Gastroesophageal sphincter (tissue), 4 donors: Measurements from ENCODE around the gene WSCD2. TPM values are rescaled to one million over a fixed set of nuclear protein-coding genes. Genes with fewer than 3 reads are reported as not detected.

Experiments
- ATAC-seq: fragments of 150-250 bp; one replicate; pipeline ENCODE4 v1.9.1; 2016; ENCODE audit warnings: mild to moderate bottlenecking, moderate library complexity
- H3K27ac ChIP-seq, 4 donors: fragments of 200-600 bp; sonication (generic) in 3 of 4; 1 replicate in 3 of 4; 2 replicates in 1 of 4; pipeline ENCODE4 v1.5.1; 2016 to 2019
- H3K27me3 ChIP-seq: fragments of 200-600 bp; sonication (generic); one replicate; pipeline ENCODE4 v1.5.1; 2019
- H3K36me3 ChIP-seq, 2 donors: fragments of 200-600 bp; sonication (generic); one replicate each; pipeline ENCODE4 v1.5.1; 2019; ENCODE audit warnings: control low read depth in 1 of 2
- H3K4me1 ChIP-seq, 3 donors: fragments of 200-600 bp; sonication (generic); 1 replicate in 2 of 3; 2 replicates in 1 of 3; pipeline ENCODE4 v1.5.1; 2016 to 2019; ENCODE audit warnings: control low read depth in 2 of 3
- H3K4me3 ChIP-seq, 2 donors: fragments of 200-600 bp; sonication (generic); one replicate each; pipeline ENCODE4 v1.5.1; 2019; ENCODE audit warnings: mild to moderate bottlenecking in 1 of 2, moderate library complexity in 1 of 2
- H3K9me3 ChIP-seq, 3 donors: fragments of 200-600 bp; sonication (generic); one replicate each; pipeline ENCODE4 v1.5.1; 2017 to 2019; ENCODE audit warnings: control low read depth in 2 of 3
- EP300 ChIP-seq: sonication (generic); formaldehyde crosslinking; IDR thresholded peaks from one replicate; pipeline ENCODE4 v1.6.1; 2017; ENCODE audit warnings: antibody characterized with exemption, mild to moderate bottlenecking
- POLR2A ChIP-seq, 2 donors: fragments of 450-650 bp; IDR thresholded peaks; one replicate each; pipeline ENCODE4 v1.6.1; 2017; ENCODE audit warnings: antibody characterized with exemption in 2 of 2, mild to moderate bottlenecking in 2 of 2, moderate library complexity in 1 of 2
- POLR2AphosphoS5 ChIP-seq: sonication (generic); formaldehyde crosslinking; IDR thresholded peaks from one replicate; pipeline ENCODE4 v1.6.1; 2017; ENCODE audit warnings: antibody characterized with exemption
- WGBS, 2 donors: methylation state at CpG; one replicate each; pipeline ENCODE4 v1.1.5; 2018; ENCODE audit warnings: low coverage in 1 of 2; 5-methylcytosine and 5-hydroxymethylcytosine counted together
- total RNA-seq, 4 donors: library from RNA; depleted of rRNA; stranded (reverse); fragments of >200 nt; gene quantifications; one replicate each; pipeline ENCODE4 v1.1.0, GENCODE V29; 2016
- TF ChIP-seq, protein P1 (sequence below), 4 experiments: fragments of 200-600 bp in 2 of 4; fragments of 450-650 bp in 2 of 4; sonication (generic) in 1 of 4; IDR thresholded peaks; one replicate each; pipeline ENCODE4 v1.5.1; 2017 to 2019; ENCODE audit warnings: antibody characterized with exemption in 4 of 4, mild to moderate bottlenecking in 2 of 4, moderate library complexity in 2 of 4

Gene WSCD2
- total RNA-seq, 4 donors from 2014 or later: 5.0 to 86.1 (median 31.6) TPM

- TF ChIP-seq POLR2A (IDR thresholded peaks at IDR 0.05) (no peak), EP300 (no peak), POLR2AphosphoS5 (no peak)
- TF ChIP-seq, protein P1, sequence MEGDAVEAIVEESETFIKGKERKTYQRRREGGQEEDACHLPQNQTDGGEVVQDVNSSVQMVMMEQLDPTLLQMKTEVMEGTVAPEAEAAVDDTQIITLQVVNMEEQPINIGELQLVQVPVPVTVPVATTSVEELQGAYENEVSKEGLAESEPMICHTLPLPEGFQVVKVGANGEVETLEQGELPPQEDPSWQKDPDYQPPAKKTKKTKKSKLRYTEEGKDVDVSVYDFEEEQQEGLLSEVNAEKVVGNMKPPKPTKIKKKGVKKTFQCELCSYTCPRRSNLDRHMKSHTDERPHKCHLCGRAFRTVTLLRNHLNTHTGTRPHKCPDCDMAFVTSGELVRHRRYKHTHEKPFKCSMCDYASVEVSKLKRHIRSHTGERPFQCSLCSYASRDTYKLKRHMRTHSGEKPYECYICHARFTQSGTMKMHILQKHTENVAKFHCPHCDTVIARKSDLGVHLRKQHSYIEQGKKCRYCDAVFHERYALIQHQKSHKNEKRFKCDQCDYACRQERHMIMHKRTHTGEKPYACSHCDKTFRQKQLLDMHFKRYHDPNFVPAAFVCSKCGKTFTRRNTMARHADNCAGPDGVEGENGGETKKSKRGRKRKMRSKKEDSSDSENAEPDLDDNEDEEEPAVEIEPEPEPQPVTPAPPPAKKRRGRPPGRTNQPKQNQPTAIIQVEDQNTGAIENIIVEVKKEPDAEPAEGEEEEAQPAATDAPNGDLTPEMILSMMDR (IDR thresholded peaks at IDR 0.05): no peak
- H3K4me1 ChIP-seq: no peaks in the 10 kb centered on the region
- WGBS, 2 donors: 80% methylated on average over 1 of the region's 8 CpGs; no CpG with 5 or more reads in 1 of the 2 donors
- H3K36me3 ChIP-seq: peaks cover 0 to 61% of the 10 kb centered on the region in 2 donors
- no peaks in the 10 kb centered on the region for H3K9me3 ChIP-seq
- H3K27ac ChIP-seq: no peak overlapping the region
- ATAC-seq: no peak
- H3K4me3 ChIP-seq: no peak overlapping the region
- no peaks in the 10 kb centered on the region for H3K27me3 ChIP-seq
Measured at GRCh38 chr12:108226866-108227265, 97.8 kb downstream of the WSCD2 start.

DNA sequence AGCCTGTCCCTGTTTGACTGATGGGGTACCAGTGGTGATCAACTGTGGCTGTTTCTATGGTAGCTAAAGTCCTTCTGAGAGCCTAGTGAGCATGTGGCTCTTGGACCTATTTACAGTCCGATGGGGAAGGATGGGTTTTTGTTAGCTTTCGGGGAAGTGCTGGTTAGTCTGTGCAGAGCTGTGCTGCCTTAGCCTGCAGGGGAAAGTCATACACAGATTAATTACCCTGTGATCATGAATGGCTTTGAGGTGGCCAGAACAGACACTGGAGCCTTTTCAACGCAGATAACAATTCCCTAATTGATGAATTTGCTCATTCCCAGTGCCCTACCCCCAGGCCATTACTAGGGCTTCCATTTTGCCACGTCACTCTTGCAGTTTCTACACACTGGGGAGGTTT is 99.7 kb downstream of the WSCD2 start:
- peaks cover 0 to 76% of the 10 kb centered on the region in 2 donors for H3K36me3 ChIP-seq
- no peaks in the 10 kb centered on the region for H3K4me1 ChIP-seq
- 64% methylated on average over 3 of the region's 4 CpGs; no CpG with 5 or more reads in 1 of the 2 donors for WGBS, 2 donors
- H3K27ac ChIP-seq: no peak overlapping the region
- no peak overlapping the region for H3K4me3 ChIP-seq
- no peak for ATAC-seq
- TF ChIP-seq POLR2A (IDR thresholded peaks at IDR 0.05) (no peak), EP300 (no peak), POLR2AphosphoS5 (no peak)
- TF ChIP-seq, protein P1 (IDR thresholded peaks at IDR 0.05): no peak
- H3K9me3 ChIP-seq: no peaks in the 10 kb centered on the region
- no peaks in the 10 kb centered on the region for H3K27me3 ChIP-seq

DNA sequence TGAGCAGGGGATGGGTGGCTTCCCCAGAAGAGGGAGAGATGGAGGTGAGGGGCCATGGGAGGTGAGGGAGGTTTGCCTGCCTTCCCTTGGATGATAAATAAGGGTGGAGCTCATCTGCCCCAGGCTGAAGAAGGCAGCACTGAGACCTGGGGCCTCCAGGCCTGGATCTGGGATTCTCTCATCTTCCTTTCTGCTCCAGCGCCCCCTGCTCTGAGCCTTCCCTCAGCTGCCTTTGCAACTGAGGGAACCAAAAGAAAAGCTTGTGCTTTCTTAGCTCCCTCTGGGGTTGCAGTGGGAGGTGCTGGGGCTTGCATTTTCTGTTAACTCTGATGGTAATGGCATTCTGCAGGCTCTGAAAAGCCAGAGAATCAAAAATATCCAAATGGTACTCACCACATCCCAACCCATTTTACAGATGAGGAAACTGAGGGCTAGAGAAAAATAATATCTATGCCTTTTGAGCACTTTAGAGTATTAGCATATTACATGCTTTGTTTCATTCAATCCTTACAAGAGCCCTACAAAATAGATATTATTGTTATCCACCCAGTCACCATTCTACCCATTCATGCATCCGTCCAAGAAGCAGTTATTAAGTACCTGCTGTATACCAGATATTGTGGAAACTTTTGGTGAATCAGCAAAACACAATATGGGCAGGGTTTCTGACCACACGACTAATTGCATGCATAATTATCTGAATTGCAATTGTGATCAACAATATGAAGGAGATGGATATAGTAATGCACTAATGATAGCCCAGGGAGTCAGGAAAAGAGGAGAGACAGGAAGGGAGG is 102.2 kb downstream of the WSCD2 start:
- Histone ChIP-seq H3K36me3 (peaks cover 0 to 64% of the 10 kb centered on the region in 2 donors), H3K4me1 (no peaks in the 10 kb centered on the region), H3K27ac (no peak overlapping the region), H3K27me3 (no peaks in the 10 kb centered on the region), H3K4me3 (no peak overlapping the region), H3K9me3 (no peaks in the 10 kb centered on the region)
- WGBS, 2 donors: 33 to 38% methylated on average over 2 of the region's 3 CpGs
- no peak for ATAC-seq
- TF ChIP-seq EP300 (no peak), POLR2A (IDR thresholded peaks at IDR 0.05) (no peak), POLR2AphosphoS5 (no peak)
- TF ChIP-seq, protein P1 (IDR thresholded peaks at IDR 0.05): no peak

- Histone ChIP-seq H3K9me3 (no peaks in the 10 kb centered on the region), H3K27me3 (no peaks in the 10 kb centered on the region), H3K36me3 (peaks cover 0 to 62% of the 10 kb centered on the region in 2 donors), H3K27ac (no peak overlapping the region), H3K4me3 (no peak overlapping the region), H3K4me1 (no peaks in the 10 kb centered on the region)
- TF ChIP-seq, protein P1 (IDR thresholded peaks at IDR 0.05): no peak
- TF ChIP-seq POLR2AphosphoS5: no peak
- no peak for TF ChIP-seq POLR2A (IDR thresholded peaks at IDR 0.05)
- no peak for TF ChIP-seq EP300
- ATAC-seq: no peak
- 90 to 93% methylated on average over 2 to 6 of the region's 6 CpGs for WGBS, 2 donors
Measured at GRCh38 chr12:108231909-108232434, 102.9 kb downstream of the WSCD2 start.
